HG03097 (cell line): ENCODE data around the gene CYP4F3.
"Not testable (repeated sequence)": the region's sequence is repeated elsewhere in the genome, so short reads cannot be mapped to it uniquely, and the experiment has no call there.

Experiments used
- ATAC-seq: cut with Tn5 transposase; IDR thresholded peaks from one replicate; pipeline ENCODE4 v1.9.1; 2021; ENCODE audit not compliant: unreplicated experiment, low FRiP score

Gene CYP4F3

DNA sequence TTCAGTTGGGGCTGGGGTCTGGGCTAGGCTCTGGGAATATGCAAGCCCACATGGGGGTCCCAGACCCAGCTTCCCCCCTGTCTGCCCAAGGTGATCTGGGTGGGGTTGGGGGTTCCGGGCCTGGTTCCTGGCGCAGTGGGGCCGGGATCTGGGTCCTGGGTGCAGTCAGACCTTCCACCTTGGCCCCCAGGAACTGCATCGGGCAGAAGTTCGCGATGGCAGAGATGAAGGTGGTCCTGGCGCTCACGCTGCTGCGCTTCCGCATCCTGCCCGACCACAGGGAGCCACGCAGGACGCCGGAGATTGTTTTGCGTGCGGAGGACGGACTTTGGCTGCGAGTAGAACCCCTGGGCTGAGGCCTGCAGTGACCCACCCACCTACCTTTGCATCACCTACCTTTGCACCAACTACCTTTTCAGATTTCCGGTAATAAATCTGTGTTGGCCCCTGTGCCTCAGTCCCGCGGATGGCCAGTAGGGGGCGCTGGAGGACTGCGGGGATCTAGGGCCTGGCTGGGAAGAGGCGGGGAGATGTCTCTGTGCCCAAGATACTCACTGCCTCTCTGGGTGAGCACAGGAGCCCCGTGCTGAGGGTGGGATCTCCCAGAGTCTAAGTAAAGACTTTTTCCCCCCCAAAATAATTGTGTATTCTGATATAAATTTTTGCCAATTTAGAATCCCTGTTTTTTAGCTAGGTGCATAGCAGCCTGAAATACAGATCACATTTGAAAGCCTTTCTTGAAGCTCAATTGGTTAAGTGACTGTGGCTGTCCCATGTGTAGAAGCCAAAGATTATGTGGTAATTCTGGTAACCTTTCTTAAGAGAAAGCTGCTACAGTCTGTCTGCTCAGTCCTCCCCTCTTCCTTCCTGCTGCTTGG, 11.5 kb upstream of the CYP4F3 start:
- ATAC-seq, result no peak

DNA sequence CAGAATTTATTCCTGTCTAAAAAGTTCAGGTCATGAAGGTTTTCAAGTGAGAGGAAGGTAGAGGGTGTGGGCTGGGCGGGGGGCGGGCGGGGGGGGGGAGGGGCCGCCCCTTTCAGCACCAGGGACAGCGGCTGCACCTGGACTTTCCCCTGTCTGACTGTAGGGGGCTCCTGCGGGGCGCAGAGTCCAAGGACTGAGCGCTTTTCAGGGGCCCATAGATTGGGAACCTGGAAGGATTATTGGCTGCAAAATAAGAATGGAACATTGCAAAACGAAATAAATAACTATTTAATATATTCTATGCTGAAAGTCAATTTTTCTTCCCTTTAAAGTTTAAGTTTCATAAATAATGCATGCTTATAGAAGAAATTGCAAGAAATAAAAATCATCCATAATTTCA, 8.9 kb upstream of the CYP4F3 start:
- ATAC-seq, result no peak

DNA sequence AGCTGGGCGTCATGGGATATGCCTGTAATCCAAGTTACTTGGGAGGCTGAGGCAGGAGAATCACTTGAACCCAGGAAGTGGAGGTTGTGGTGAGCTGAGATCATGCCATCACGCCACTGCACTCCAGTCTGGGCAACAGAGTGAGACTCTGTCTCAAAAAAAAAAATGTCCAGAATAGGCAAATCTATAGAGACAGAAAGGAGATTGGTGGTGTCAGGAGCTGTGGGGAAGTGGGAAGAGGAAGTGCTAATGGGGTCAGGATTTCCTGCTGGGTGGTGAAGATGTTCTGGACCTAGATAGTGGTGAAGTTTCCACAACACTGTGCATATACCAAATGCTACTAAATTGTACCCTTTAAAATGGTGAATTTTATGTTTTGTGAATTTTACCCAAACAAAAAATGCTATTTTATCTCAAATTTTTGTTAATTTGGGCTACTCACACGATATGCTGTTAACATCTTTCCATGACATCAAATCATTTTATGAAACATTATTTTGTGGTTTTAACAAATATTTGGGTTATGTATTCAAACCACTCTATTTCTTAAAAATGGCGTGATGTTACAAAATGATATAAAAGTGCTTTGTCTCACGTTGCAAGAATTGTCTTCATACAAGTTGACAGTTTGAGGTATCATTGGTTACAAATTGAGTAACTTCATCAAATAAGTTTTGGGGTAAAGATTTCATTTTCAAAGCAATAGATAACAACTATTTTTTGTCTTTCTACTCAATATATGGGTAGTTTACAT, 7.4 kb upstream of the CYP4F3 start:
- no peak for ATAC-seq

DNA sequence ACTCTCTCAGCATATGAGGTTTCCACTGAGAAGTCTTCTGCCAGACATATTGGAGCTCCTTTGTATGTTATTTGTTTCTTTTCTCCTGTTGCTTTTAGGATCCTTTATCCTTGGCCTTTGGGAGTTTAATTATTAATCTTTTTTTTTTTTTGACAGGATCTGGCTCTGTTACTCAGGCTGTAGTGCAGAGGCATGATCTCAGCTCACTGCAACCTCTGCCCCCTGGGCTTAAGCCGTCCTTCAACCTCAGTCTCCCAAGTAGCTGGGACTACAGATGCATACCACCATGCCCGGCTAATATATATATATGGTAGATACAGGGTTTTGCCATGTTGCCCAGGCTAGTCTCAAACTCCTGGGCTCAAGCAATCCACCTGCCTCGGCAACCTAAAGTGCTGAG, 6.6 kb upstream of the CYP4F3 start:
- no peak for ATAC-seq

DNA sequence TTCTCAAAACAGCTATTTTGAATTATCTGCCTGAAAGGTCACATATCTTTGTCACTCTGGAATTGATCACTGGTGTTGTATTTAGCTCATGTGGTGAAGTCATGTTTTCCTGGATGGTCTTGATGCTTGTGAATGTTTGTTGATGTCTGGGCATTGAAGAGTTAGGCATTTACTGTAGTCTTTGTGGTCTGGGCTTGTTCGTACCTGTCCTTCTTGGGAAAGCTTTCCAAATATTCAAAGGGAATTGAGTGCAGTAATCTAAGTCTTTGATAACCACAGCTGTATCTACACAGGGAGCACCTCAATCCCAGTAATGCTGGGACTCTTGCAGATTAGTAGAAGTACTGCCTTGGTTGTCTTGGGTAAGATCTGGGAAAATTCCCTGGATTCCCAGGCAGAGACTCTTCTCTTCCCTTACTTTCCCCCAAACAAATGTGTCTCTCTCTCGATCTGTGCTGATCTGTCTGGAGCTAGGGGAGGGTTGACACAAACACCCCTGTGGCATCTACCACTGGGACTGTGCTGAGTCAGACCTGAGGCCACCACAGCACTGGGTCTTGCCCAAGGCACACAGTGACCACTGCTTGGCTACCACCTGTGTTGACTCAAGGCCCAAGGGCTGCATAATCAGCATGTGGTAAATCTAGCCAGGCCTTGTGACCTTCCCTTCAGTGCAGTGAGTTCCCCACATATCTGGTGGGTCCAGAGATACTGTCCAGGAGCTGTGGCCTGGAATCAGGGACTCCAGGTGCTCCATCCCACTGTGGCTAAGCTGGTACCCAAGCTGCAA, 5.5 kb upstream of the CYP4F3 start:
- ATAC-seq, result no peak

DNA sequence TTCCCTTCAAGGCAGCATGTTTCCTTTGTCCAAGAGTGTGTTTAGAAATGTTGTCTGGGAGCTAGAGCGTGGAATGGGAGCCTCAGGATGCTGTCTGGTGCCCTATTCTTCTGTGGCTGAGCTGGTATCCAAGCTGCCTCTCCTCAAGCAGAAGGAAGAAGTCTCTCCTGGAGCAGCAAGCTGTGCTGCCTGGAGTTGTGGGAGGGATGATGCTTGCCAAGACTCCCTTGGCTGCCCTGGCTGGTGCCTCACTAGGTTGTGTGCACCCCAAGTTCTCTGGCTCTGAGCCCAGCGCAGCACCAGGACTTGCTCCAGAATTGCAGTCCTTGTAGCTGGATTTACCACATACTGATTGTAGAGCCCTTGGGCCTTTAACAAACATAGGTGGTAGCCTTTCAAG, 4.7 kb upstream of the CYP4F3 start:
- ATAC-seq, result no peak

DNA sequence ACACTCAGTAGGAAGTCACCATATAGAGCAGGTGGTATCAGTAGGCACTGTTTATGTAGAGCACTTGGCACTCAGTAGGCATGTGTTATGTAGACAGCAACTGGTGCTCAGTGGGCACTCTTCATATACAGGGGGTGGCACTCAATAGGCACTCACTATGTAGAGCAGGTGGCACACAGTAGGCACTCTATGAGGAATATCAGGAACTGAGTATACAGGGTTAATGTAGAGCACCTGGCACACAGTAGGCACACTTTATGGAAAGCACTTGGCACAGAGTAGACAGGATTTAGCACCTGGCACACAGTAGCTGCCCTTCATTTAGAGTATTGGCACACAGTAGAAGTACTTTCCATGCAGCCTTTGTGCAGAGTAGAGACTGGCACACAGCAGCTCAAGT, 1.1 kb upstream of the CYP4F3 start:
- no peak for ATAC-seq

DNA sequence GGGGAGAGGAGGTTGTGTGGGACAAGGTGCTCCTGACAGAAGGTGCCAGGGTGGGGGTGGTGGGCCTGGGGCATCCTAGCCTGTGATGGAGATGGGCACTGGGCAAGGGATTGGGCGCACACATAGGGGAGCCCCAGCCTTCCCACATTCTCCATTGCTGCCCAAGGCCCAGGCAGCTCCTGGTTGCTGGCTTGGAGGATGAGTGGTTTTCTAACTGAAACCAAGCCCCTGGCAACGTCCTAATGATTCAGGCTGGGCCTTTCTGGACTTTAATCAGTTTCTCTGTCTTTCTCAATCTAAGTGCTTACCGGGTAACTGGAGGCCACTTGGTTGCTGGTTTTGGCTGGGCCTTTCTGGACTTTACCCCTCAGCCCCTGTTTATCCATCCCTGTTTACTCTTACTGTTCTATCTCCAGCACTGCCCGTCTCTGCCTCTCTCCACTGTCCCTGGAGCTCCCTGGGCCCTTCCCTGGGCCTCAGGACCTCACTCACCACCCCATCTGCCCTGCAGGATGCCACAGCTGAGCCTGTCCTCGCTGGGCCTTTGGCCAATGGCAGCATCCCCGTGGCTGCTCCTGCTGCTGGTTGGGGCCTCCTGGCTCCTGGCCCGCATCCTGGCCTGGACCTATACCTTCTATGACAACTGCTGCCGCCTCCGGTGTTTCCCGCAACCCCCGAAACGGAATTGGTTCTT, 354 bp downstream of the CYP4F3 start:
- ATAC-seq, result no peak

DNA sequence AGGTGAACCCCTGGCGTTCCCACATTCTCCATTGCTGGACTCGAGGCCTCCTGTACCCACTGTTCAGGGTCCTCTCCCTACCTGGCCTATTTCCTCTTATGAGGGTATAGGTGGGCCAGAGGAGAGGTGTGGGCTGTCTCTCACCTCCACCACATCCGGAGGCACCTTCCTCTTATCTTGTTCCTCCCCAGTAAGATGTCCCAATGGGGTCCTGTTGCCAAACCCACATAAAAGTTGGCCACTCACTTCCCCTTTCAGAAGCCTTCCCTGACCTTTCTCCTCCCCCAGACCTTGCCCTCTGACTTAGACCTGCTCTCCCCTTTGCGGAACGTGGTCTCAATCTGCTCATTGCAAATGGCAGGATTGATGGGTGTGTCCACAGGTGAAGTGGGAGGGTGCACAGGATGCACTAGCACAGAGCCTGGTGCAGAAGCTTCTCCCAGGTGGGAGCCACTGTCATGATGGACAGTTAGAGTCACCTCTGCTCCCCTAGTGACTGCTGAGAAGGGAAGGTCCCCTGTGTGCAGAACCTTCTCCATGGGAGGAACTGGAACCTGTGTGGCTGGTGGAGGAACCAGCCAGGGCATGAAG, 1.3 kb downstream of the CYP4F3 start:
- no peak for ATAC-seq

DNA sequence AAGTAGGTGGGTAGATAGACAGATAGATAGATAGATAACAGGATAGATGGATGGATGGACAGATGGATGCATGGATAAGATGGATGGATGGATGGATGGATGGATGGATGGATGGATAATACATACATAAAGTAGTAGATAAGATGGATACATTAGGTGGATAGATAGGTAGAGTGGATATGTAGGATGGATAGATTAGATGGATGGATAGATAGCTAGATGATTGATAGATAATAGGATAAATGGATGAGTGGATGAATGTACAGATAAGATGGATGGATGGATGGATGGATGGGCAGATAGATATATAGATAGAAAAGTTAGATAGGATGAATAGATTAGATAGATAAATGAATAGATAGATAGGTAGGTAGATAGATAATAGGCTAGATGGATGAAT, 2.1 kb downstream of the CYP4F3 start:
- ATAC-seq, result no peak

DNA sequence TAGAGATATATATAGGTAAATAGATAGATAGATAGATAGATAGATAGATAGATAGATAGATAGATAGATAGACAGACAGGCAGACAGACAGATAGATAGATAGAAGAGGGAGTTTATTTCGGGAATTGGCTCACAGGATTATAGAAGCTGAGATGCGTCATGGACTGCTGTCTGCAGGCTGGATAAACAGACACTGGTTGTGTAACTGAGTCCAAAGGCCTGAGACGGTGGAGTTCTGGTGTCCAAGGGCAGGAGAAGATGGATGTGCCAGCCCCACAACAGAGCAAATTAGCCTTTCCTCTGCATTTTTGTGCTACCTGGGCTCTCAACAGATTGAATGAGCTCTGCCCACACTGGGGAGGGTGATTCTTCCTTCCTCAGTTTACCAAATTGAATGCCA, 2.7 kb downstream of the CYP4F3 start:
- ATAC-seq, result no peak

DNA sequence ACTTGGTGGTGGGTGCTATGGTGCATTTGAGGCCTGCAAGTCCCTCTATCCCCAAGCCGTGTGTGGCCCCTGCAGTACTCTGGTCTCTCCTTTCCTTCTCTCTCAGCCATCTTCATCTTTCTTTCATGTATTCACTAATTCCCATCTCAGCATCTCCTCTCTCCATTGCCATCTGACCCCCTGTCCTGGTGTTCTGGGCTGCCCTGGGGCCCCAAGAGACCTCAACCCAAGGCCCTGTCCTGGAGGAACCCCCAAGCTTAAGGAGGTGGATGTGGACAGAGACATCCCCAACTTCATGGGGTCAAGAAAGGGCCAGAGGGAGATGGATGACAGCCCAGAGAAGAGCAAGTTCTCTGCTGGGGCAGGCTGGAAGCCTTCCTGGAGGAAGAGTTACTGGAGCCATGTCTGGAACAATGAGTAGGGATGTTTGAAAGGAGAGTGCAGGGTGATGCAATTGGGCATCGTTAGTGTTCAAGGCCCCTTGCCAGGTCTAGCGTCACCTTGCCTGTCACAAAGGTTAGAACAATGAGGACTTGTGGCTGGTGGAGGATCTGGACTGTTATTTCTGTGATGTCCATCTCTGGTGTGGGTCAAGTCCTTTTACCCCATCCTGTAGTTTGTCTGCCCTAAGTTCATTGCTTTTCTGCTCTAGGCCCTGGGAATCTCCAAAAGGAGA, 3.5 kb downstream of the CYP4F3 start:
- ATAC-seq, result no peak

DNA sequence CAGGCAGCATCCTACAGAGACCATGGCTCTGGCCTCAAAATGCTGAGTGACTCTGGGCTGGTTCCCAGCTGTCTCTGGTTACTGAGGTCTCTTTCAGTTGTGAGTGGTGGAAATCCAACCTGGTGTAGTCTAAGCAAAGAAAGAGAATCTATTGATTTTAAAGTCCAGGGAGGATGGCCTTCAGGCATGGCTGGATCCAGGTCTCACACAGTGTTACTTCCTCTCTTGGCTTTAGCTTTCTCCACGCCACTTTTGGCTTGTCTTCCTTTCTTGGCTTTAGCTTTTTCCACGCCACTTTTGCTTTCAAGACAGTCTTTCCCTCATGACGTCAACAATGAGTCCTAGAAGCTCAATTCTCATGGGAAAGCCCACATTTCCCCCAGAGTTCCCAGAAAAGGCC, 4.1 kb downstream of the CYP4F3 start:
- ATAC-seq, result no peak

DNA sequence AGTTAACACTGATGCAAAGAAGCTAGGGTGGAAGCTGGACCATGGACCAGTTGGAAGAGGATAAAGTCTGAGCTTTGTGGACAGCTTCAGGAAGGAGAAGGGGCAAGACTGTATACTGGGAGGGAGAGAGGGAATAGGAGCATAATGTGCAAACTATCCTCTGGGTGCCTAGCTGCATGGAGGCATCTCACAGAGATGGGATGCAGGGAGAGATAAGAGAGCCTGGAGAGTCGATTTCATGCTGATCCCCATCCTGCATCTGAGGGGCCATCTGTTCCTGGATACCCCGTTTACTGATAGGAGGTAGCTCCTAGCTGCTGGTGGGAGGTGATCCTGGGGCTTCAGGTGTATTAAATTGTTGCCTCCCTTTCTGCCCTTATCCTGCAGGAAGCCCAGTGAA, 8.8 kb downstream of the CYP4F3 start:
- no peak for ATAC-seq

DNA sequence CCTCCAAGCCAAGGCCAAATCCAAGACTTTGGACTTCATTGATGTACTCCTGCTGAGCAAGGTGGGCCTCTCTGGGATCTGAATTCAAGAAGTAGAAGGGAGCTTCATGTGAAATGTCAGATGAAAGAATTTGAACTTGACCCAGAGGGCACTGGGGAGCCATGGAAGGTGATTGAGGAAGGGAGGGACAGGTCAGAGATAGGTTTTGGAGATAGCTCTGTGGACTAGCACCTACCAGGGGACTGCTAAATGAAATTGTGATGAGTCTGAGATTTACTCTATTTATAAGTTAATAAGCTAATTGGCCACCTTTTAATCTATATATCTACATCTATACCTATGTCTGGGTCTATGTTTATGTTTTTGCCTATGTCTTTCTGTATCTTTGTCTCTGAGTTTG, 9.4 kb downstream of the CYP4F3 start:
- not testable (repeated sequence) for ATAC-seq

DNA sequence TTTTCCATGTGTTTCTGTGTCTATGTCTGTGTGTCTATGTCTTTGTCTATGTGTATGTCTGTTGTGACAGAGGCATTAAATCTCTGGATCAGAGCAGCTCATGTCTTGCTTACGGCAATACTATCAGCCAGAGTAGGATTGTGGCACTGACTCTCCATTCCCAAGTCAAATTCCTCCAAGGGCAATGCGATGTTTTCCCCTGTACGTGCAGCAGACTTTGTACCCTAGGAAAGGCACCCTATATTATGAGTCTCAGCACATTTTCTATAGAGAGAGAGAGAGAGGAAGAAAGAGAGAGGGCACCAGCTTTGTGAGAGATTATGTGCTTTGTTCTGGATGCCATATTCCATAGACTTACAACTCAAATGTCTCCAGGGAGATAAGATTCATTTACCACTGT, 11.1 kb downstream of the CYP4F3 start:
- ATAC-seq, result no peak

DNA sequence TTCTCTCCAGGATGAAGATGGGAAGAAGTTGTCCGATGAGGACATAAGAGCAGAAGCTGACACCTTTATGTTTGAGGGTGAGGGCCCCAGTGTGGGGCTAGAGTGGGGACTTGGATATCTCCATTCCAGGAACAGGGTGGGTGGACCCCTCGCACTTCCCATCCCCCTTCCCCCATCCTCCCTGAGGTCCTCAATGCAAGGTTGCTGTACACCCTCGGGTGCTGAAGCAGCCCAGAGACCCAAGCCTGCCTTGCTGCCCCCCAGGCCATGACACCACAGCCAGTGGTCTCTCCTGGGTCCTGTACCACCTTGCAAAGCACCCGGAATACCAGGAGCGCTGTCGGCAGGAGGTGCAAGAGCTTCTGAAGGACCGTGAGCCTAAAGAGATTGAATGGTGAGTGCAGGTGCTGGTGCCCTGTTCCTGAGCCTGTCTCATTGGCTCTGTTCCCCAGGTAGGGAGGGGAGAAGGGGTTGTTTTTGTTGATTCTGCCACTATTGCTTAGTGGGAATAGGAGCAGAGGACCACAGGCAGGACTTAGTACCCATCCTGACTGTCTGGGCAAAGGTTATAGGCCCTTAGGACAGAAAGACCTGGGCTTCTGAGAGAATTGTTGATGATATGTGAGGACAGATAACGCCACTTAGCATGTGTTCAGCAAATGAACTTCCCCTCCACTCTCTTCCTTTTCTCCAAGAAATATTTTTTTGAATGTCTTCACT, 12.0 kb downstream of the CYP4F3 start:
- ATAC-seq, result no peak

DNA sequence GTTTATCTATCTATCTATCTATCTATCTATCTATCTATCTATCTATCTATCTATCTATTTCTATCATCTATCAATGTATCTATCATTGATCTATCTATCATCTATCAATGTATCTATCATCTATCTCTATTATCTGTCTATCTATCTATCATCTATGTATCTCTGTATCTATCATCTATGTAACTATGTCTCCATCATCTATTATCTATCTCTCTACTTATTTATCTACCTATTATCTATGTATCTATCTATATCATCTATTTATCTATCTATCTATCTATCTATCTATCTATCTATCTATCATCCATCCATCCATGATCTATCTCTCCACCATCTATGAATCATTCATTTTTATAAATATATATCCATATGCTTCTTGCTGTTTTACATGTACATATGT, 15.8 kb downstream of the CYP4F3 start:
- ATAC-seq, result no peak

DNA sequence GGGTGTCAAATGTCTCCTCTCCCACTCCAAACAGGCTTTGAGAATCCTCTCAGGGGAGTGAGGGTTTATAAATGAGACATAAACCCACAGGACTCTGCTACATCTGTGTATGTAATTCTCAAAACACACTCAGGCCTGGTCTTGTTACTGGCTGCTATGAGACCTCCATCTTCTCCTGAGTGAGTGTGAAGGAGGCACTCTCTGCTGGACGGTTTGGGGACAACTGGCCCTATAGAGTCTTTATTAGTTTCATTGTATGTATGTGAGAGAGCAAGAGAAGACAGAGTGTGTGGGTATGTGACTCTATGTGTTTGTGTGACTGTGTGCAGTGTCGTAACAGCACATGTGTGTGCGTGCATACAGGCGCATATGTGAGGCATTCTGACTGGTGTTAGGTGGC, 22.6 kb downstream of the CYP4F3 start:
- no peak for ATAC-seq
